ENCODE measurements around the gene COL4A3.

DNA sequence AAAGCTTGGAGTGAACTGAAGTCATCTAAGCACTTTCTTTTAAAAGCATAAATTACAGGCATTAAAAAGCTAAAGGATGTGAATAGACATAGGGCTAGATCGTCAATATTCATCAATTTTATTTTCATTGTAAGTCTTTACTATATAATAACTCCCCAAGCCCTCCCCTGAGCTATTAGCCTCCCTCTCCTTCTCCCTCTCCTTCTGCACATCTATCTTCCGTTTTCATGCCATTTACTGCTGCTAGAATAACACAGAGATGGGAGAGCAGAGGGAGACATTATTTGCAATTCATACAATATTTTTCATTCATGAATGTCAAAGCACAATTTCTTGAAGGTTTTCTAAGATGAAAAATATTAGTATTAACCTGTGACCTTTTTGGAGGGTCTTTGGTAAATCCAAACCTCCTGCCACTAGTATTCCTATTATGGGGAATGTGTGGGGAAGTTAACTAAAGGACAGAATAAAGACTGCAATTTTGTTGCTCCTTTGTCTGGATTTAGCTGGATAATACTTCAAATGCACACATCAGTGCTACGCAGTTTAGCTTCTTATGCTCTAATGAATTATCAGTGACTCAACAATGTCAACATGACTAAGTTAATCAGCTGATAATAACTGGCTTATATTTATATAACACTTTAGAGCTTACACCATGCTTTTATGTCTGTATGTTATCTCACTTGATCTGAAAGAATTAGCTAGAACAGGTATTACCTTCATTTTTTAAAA lies 132.4 kb downstream of the COL4A3 start:
- TF ChIP-seq POLR2AphosphoS5 (IDR thresholded peaks at IDR 0.05; ENCODE audit: low read depth, low read length) (no peak), TAF1 (IDR thresholded peaks at IDR 0.05; ENCODE audit: borderline replicate concordance, insufficient read depth, low read length) (no peak)
- TF ChIP-seq, protein P1, sequence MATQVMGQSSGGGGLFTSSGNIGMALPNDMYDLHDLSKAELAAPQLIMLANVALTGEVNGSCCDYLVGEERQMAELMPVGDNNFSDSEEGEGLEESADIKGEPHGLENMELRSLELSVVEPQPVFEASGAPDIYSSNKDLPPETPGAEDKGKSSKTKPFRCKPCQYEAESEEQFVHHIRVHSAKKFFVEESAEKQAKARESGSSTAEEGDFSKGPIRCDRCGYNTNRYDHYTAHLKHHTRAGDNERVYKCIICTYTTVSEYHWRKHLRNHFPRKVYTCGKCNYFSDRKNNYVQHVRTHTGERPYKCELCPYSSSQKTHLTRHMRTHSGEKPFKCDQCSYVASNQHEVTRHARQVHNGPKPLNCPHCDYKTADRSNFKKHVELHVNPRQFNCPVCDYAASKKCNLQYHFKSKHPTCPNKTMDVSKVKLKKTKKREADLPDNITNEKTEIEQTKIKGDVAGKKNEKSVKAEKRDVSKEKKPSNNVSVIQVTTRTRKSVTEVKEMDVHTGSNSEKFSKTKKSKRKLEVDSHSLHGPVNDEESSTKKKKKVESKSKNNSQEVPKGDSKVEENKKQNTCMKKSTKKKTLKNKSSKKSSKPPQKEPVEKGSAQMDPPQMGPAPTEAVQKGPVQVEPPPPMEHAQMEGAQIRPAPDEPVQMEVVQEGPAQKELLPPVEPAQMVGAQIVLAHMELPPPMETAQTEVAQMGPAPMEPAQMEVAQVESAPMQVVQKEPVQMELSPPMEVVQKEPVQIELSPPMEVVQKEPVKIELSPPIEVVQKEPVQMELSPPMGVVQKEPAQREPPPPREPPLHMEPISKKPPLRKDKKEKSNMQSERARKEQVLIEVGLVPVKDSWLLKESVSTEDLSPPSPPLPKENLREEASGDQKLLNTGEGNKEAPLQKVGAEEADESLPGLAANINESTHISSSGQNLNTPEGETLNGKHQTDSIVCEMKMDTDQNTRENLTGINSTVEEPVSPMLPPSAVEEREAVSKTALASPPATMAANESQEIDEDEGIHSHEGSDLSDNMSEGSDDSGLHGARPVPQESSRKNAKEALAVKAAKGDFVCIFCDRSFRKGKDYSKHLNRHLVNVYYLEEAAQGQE (IDR thresholded peaks at IDR 0.05; ENCODE audit: insufficient read depth in 1 of 2, low read depth in 2 of 2, low read length in 2 of 2): no peak

Data from PFSK-1 (cell line).